HPDE6-E6E7 (cell line): ENCODE results near the gene EMC6.

Source experiments
- DNase-seq: peaks from one replicate; pipeline ENCODE4 v3.0.0; 2011; ENCODE audit warnings: missing footprints; ENCODE audit errors: extremely low spot score

The EMC6 gene

GRCh38 chr17:3708366-3708765 is 39.8 kb downstream of the EMC6 start:
- DNase-seq: no peak

GRCh38 chr17:3710951-3711383 is 42.4 kb downstream of the EMC6 start:
- no peak for DNase-seq

- no peak for DNase-seq
These were observed 44.3 kb downstream of the EMC6 start for GRCh38 chr17:3712811-3713463.

GRCh38 chr17:3715296-3715695 is 46.7 kb downstream of the EMC6 start:
- DNase-seq: no peak

- no peak for DNase-seq
These were observed 49.6 kb downstream of the EMC6 start for GRCh38 chr17:3718201-3718600.

- no peak for DNase-seq
These were observed 50.7 kb downstream of the EMC6 start for GRCh38 chr17:3719265-3719664.
